ENCODE data around the gene TLR10.

Gene TLR10

DNA sequence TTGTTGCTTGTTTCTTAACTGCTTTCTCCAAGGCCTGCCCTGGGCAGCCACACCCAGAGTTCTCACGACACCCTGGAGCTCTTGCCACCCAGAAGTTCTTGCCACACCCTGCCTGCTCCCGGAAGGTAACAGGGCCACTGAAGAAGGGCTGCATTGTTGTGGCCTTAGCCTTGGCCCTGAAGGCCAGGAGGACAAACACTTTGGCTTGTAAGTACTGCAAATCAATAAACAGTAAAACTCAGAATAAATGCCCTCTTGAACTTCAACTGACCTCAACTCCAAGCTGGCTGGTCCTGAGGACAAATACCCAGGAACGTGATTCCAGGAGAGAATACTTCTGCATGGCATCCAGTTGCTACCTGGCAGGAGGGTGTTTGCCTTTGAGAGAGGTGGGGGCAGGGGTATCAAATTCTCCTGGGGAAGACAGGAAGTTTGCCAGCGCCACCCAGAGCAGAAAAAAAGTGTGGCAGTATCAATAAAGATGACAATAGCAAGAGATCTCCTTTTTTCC is 54.1 kb downstream of the TLR10 start:
- no peak for FAIRE-seq

DNA sequence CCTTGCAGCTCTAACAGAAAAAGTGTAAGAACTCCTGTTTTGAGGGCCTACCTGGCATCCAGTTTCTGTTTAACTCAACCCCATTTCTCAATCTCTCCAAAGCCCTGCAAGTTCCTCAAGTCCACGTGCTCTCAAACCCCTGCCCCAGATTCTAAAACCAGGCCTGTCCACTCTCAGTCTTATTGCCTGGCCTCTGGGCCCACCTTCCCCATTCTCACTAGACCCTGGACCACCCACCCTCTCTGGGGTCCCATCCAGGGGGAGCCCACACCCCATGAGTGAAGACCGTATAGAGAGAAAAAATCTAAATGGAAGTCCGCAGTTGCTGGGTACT is 58.3 kb downstream of the TLR10 start:
- no peak for FAIRE-seq

GRCh38 chr4:38723726-38724474 is 58.9 kb downstream of the TLR10 start:
- no peak for FAIRE-seq

GRCh38 chr4:38723114-38723513 is 59.7 kb downstream of the TLR10 start:
- FAIRE-seq: no peak

Data from A204.1 (cell line).